ENCODE measurements around the gene HBZ.
"Not testable (repeated sequence)": the region's sequence is repeated elsewhere in the genome, so short reads cannot be mapped to it uniquely, and the experiment has no call there.

HBZ gene

GRCh38 chr16:165539-166374 is 13.3 kb downstream of the HBZ start, which contains the start of gene HBM:
Gene HBM (plus strand): TSS chr16:165978. CDS start chr16:165998, 20 bp downstream.
- no peak for FAIRE-seq

DNA sequence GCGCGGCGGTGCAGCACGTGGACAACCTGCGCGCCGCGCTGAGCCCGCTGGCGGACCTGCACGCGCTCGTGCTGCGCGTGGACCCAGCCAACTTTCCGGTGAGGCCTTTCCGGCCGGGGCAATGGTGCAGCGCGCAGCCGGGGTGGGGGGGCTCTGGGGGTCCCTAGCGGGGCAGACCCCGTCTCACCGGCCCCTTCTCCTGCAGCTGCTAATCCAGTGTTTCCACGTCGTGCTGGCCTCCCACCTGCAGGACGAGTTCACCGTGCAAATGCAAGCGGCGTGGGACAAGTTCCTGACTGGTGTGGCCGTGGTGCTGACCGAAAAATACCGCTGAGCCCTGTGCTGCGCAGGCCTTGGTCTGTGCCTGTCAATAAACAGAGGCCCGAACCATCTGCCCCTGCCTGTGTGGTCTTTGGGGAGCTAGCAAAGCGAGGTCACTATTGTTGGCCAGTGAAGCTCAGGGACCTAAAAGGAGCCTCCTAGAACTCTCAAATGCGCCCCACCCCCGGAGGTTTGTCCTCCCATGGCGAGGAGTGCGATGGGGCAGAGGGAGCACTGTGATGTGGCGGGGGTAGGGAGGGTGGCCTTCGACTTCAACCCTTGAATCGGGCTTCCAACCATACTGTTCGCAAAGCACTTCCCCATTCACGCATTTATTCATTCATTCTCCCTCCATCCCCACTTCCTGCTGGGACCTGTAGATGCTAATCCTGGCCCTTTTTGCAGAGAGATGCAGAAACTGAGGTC is 14.1 kb downstream of the HBZ start:
- FAIRE-seq: no peak

DNA sequence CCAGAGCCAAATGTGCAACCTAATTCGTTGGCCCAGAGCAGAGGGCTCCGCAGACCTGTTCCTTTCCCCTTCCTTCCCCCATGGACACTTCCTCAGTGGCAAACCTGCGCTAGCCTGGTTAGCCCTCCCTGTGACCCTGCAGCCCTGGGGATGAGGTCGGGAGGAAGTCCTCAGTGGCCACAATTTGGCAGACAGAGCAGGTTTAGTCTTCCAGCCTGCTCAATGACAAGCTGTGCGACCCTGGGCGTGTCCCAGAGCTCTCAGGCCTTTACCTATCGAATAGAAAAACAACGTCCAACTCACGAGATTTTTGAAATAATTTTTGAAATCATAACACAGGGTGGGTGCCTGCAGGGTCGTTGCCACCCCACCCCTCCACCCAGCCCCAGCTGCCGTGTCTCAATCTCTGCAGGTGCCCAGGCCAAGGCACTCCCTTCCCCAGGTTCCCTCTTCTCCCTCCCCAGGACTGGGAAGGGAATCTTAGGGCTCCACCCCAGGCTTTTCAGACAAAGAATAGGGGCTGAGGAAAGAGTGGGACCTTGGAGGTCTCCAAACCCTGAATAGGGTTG is 14.8 kb downstream of the HBZ start:
- no peak for FAIRE-seq

GRCh38 chr16:168424-168823 is 16.0 kb downstream of the HBZ start:
- FAIRE-seq: no peak

- FAIRE-seq: no peak
Observed at GRCh38 chr16:169014-169413, 16.6 kb downstream of the HBZ start.

GRCh38 chr16:170088-170507 is 17.7 kb downstream of the HBZ start:
- not testable (repeated sequence) for FAIRE-seq

GRCh38 chr16:170788-171187 is 18.3 kb downstream of the HBZ start:
- FAIRE-seq: no peak

DNA sequence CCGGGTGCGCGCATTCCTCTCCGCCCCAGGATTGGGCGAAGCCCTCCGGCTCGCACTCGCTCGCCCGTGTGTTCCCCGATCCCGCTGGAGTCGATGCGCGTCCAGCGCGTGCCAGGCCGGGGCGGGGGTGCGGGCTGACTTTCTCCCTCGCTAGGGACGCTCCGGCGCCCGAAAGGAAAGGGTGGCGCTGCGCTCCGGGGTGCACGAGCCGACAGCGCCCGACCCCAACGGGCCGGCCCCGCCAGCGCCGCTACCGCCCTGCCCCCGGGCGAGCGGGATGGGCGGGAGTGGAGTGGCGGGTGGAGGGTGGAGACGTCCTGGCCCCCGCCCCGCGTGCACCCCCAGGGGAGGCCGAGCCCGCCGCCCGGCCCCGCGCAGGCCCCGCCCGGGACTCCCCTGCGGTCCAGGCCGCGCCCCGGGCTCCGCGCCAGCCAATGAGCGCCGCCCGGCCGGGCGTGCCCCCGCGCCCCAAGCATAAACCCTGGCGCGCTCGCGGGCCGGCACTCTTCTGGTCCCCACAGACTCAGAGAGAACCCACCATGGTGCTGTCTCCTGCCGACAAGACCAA is 20.0 kb downstream of the HBZ start, which contains the start of gene HBA2:
Gene HBA2 (plus strand): TSS at position 503 of the 568 bp plus-strand sequence. CDS start 37 bp downstream, at position 540.
- FAIRE-seq: not testable (repeated sequence)

DNA sequence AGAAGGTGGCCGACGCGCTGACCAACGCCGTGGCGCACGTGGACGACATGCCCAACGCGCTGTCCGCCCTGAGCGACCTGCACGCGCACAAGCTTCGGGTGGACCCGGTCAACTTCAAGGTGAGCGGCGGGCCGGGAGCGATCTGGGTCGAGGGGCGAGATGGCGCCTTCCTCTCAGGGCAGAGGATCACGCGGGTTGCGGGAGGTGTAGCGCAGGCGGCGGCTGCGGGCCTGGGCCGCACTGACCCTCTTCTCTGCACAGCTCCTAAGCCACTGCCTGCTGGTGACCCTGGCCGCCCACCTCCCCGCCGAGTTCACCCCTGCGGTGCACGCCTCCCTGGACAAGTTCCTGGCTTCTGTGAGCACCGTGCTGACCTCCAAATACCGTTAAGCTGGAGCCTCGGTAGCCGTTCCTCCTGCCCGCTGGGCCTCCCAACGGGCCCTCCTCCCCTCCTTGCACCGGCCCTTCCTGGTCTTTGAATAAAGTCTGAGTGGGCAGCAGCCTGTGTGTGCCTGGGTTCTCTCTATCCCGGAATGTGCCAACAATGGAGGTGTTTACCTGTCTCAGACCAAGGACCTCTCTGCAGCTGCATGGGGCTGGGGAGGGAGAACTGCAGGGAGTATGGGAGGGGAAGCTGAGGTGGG is 20.9 kb downstream of the HBZ start:
- FAIRE-seq: not testable (repeated sequence)

DNA sequence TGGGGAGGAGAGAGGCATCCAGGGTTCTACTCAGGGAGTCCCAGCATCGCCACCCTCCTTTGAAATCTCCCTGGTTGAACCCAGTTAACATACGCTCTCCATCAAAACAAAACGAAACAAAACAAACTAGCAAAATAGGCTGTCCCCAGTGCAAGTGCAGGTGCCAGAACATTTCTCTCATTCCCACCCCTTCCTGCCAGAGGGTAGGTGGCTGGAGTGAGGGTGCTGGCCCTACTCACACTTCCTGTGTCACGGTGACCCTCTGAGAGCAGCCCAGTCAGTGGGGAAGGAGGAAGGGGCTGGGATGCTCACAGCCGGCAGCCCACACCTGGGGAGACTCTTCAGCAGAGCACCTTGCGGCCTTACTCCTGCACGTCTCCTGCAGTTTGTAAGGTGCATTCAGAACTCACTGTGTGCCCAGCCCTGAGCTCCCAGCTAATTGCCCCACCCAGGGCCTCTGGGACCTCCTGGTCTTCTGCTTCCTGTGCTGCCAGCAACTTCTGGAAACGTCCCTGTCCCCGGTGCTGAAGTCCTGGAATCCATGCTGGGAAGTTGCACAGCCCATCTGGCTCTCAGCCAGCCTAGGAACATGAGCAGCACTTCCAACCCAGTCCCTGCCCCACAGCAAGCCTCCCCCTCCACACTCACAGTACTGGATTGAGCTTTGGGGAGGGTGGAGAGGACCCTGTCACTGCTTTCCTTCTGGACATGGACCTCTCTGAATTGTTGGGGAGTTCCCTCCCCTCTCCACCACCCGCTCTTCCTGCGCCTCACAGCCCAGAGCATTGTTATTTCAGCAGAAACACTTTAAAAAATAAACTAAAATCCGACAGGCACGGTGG is 21.7 kb downstream of the HBZ start:
- FAIRE-seq: not testable (repeated sequence)

DNA sequence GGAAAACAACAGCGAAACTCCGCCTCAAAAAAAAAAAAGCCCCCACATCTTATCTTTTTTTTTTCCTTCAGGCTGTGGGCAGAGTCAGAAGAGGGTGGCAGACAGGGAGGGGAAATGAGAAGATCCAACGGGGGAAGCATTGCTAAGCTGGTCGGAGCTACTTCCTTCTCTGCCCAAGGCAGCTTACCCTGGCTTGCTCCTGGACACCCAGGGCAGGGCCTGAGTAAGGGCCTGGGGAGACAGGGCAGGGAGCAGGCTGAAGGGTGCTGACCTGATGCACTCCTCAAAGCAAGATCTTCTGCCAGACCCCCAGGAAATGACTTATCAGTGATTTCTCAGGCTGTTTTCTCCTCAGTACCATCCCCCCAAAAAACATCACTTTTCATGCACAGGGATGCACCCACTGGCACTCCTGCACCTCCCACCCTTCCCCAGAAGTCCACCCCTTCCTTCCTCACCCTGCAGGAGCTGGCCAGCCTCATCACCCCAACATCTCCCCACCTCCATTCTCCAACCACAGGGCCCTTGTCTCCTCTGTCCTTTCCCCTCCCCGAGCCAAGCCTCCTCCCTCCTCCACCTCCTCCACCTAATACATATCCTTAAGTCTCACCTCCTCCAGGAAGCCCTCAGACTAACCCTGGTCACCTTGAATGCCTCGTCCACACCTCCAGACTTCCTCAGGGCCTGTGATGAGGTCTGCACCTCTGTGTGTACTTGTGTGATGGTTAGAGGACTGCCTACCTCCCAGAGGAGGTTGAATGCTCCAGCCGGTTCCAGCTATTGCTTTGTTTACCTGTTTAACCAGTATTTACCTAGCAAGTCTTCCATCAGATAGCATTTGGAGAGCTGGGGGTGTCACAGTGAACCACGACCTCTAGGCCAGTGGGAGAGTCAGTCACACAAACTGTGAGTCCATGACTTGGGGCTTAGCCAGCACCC is 22.8 kb downstream of the HBZ start:
- FAIRE-seq: no peak

- FAIRE-seq: not testable (repeated sequence)
Observed at GRCh38 chr16:176006-176405, 23.6 kb downstream of the HBZ start.

DNA sequence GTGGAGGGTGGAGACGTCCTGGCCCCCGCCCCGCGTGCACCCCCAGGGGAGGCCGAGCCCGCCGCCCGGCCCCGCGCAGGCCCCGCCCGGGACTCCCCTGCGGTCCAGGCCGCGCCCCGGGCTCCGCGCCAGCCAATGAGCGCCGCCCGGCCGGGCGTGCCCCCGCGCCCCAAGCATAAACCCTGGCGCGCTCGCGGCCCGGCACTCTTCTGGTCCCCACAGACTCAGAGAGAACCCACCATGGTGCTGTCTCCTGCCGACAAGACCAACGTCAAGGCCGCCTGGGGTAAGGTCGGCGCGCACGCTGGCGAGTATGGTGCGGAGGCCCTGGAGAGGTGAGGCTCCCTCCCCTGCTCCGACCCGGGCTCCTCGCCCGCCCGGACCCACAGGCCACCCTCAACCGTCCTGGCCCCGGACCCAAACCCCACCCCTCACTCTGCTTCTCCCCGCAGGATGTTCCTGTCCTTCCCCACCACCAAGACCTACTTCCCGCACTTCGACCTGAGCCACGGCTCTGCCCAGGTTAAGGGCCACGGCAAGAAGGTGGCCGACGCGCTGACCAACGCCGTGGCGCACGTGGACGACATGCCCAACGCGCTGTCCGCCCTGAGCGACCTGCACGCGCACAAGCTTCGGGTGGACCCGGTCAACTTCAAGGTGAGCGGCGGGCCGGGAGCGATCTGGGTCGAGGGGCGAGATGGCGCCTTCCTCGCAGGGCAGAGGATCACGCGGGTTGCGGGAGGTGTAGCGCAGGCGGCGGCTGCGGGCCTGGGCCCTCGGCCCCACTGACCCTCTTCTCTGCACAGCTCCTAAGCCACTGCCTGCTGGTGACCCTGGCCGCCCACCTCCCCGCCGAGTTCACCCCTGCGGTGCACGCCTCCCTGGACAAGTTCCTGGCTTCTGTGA is 24.3 kb downstream of the HBZ start, which contains the start of gene HBA1:
Gene HBA1 (plus strand): TSS at position 204 of the 906 bp plus-strand sequence. CDS start 37 bp downstream, at position 241.
- not testable (repeated sequence) for FAIRE-seq

DNA sequence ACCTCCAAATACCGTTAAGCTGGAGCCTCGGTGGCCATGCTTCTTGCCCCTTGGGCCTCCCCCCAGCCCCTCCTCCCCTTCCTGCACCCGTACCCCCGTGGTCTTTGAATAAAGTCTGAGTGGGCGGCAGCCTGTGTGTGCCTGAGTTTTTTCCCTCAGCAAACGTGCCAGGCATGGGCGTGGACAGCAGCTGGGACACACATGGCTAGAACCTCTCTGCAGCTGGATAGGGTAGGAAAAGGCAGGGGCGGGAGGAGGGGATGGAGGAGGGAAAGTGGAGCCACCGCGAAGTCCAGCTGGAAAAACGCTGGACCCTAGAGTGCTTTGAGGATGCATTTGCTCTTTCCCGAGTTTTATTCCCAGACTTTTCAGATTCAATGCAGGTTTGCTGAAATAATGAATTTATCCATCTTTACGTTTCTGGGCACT is 25.0 kb downstream of the HBZ start:
- no peak for FAIRE-seq

GRCh38 chr16:177981-178667 is 25.7 kb downstream of the HBZ start:
- FAIRE-seq: no peak

DNA sequence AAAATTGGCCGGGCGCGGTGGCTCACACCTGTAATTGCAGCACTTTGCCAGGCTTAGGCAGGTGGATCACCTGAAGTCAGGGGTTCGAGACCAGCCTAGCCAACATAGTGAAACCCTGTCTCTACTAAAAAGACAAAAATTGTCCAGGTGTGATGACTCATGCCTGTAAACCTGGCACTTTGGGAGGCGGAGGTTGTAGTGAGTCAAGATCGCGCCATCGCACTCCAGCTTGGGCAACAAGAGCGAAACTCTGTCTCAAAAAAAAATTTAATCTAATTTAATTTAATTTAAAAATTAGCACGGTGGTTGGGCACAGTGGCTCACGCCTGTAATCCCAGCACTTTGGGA is 26.2 kb downstream of the HBZ start:
- FAIRE-seq: no peak

- no peak for FAIRE-seq
Observed at GRCh38 chr16:179211-180092, 27.0 kb downstream of the HBZ start.

Data from islet of Langerhans (tissue), 1 donor.